A549 (cell line): ENCODE results near the gene CRYBG2.

Source experiments
- EP300 ChIP-seq, 2 experiments: fragments of >200 bp; sonication (Bioruptor Twin); formaldehyde crosslinking; IDR thresholded peaks; 2 replicates in 1 of 2; 3 replicates in 1 of 2; pipeline ENCODE4 v1.6.1; 2016 to 2017
- TF ChIP-seq, protein P1 (sequence below): fragments of >200 bp; sonication (Bioruptor Twin); formaldehyde crosslinking; IDR thresholded peaks from 3 replicates; pipeline ENCODE4 v1.5.1; 2016
- TF ChIP-seq, protein P2 (sequence below): IDR thresholded peaks from 2 replicates; pipeline ENCODE4 v1.6.1; 2012
- TF ChIP-seq, protein P3 (sequence below): fragments of 200-600 bp; sonication (generic); IDR thresholded peaks from 2 replicates; pipeline ENCODE4 v1.6.1; 2016; ENCODE audit warnings: antibody characterized with exemption, mild to moderate bottlenecking, moderate library complexity

DNA sequence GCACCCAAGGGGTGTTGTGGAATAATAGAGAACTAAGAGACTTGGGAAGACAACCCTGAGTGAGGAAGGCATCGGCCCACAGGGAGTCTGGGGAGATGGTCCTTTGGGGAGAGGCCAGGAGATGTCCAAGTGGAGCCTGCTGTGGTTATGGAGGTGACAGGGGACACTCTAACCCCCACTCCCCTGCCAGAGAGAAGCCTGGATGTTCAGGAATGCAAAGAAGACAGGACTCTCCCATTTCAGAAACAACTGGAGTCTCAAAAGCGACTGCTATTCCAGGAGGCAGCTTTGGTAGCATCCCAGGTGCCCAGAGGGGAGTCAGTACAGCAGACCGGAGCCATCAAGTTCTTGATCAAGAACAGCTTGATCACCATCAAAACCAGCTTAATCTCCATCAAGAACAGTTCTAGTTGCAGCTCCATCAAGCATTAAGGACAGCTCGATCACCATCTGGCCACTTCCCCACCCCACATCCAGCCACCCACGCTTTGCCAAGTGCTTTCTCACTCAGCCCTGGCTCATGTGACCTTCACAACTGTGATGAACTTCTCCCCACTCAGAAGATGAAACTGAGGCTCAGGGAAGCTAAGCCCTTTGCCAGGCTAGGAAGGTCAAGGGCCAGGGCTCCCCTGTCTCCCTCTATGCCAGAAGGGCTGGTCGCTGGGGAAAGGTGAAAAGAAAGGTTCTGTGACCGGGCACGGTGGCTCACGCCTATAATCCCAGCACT lies 35.4 kb downstream of the CRYBG2 start:
- TF ChIP-seq EP300 (IDR thresholded peaks at IDR 0.05): no peak
- TF ChIP-seq, protein P1, sequence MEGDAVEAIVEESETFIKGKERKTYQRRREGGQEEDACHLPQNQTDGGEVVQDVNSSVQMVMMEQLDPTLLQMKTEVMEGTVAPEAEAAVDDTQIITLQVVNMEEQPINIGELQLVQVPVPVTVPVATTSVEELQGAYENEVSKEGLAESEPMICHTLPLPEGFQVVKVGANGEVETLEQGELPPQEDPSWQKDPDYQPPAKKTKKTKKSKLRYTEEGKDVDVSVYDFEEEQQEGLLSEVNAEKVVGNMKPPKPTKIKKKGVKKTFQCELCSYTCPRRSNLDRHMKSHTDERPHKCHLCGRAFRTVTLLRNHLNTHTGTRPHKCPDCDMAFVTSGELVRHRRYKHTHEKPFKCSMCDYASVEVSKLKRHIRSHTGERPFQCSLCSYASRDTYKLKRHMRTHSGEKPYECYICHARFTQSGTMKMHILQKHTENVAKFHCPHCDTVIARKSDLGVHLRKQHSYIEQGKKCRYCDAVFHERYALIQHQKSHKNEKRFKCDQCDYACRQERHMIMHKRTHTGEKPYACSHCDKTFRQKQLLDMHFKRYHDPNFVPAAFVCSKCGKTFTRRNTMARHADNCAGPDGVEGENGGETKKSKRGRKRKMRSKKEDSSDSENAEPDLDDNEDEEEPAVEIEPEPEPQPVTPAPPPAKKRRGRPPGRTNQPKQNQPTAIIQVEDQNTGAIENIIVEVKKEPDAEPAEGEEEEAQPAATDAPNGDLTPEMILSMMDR: no peak
- TF ChIP-seq, protein P2, sequence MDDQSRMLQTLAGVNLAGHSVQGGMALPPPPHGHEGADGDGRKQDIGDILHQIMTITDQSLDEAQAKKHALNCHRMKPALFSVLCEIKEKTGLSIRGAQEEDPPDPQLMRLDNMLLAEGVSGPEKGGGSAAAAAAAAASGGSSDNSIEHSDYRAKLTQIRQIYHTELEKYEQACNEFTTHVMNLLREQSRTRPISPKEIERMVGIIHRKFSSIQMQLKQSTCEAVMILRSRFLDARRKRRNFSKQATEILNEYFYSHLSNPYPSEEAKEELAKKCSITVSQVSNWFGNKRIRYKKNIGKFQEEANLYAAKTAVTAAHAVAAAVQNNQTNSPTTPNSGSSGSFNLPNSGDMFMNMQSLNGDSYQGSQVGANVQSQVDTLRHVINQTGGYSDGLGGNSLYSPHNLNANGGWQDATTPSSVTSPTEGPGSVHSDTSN: no peak
- TF ChIP-seq, protein P3, sequence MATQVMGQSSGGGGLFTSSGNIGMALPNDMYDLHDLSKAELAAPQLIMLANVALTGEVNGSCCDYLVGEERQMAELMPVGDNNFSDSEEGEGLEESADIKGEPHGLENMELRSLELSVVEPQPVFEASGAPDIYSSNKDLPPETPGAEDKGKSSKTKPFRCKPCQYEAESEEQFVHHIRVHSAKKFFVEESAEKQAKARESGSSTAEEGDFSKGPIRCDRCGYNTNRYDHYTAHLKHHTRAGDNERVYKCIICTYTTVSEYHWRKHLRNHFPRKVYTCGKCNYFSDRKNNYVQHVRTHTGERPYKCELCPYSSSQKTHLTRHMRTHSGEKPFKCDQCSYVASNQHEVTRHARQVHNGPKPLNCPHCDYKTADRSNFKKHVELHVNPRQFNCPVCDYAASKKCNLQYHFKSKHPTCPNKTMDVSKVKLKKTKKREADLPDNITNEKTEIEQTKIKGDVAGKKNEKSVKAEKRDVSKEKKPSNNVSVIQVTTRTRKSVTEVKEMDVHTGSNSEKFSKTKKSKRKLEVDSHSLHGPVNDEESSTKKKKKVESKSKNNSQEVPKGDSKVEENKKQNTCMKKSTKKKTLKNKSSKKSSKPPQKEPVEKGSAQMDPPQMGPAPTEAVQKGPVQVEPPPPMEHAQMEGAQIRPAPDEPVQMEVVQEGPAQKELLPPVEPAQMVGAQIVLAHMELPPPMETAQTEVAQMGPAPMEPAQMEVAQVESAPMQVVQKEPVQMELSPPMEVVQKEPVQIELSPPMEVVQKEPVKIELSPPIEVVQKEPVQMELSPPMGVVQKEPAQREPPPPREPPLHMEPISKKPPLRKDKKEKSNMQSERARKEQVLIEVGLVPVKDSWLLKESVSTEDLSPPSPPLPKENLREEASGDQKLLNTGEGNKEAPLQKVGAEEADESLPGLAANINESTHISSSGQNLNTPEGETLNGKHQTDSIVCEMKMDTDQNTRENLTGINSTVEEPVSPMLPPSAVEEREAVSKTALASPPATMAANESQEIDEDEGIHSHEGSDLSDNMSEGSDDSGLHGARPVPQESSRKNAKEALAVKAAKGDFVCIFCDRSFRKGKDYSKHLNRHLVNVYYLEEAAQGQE: no peak
